ENCODE data around the gene RASSF4.

Gene RASSF4

DNA sequence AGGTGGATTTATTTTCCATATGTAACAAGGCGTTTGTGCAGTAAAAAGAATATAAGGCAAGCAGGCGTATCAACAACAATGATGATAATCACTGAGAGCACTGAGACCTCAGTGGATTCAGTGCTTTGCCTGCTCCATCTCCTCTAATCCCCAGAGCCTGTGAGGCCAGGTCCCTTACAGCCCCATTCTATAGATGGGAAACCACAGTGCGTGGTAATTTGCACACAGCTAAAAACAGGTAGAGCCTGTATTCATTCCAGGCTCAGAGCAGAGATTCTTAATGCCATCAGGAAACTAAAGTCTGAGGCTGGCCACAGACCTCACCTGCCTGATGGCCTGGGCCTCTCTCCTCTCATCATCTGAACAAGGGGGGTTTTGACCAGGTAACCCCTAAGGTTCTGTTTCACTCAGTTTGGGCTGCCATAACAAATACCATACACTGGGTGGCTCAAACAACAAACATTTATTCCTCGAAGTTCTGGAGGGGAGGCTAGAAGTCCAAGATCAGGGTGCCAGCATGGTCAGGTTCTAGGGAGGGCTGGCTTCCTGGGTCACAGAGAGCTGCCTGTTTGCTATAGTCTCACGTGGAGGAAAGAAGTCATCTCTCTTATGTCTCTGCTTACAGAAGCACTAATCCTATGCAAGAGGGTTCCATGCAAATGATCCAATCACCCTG, 10.3 kb upstream of the RASSF4 start:
- DNase-seq: no peak

DNA sequence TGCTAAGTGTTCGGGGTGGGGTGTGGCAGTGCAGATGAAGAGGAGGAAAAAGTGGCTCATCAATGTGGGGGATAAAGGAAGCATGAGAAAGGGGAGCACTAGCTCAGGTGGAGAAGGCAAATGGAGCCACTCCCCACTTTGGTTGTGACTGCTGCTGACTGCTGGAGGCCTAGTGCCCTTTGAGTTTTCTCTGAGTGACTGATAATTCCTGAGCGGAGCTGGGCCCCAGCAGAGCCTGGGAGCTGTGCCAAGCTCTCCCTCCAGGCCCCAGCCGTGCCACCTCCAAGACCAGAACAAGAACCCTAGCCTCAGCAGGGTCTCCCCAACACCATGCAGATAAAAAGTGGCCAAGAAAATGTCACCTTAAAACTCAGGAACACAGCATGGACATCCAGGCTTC, 9.7 kb upstream of the RASSF4 start:
- no peak for DNase-seq

DNA sequence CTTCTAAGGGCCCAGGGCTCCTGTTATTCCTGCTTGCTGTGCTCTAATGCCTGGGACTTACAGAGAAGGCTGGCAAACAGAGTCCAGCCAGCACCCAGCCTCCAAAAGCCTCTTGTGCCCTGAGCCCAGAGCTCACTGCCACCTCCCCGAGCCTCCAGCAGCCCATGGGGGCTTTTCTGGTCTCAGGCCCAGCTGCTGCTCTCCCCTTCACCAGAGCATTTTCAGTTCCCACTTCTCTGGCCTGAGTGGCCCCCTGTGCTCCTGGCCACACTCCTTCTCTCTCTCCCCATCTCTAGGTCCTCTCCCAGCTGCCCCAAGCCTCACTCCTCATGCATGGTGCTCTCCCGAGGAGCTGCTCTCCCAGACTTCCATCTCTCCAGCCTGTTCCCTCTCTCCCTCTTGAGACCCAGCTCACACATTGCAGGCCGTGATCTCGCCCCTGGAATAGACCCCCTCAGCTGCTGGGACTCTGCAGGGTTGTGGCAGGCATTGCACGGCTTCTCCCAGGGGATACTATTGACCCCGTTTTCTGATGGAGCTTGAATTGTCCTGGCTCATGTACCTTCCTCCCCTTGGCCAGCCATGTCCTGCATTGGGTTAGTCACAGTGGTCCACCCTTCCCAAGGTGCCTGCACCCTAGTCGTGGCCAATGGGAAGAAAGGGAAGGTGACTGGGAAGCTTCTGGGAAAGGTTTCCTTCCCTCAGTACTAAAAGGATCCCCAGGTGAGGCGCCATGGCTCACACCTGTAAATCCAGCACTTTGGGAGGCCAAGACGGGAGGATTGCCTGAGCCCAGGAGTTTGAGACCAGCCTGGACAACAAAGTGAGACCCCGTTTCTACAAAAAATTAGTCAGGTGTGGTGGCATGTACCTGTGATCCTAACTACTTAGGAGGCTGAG, 9.0 kb upstream of the RASSF4 start:
- DNase-seq: no peak

DNA sequence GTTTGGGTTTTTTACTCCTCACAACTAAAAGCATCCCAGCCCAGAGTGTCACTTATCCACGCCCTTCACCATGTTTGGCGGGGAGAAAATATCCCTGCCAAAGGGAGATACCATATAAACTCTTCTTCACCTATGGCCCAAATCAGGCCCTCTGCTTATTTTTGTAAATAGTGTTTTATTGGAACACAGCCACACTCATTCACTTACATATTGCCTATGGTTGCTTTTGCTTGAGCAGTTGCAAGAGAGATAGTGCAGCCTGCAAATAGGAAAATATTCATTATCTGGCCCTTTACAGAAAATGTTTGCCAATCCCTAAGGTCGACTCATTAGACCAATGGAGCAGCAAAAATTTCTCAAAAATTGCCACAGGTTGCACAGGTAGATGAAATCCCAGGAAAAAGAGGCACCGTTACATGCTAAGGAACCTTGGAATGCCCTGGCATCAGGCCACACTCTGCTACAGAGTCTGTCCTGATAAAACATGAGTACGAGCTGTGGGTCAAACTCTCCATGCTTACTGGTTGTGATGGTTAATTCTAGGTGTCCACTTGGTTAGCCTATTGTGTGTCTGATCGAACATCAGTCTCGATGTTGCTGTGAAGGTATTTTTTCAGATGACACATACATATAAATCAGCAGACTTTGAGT, 7.9 kb upstream of the RASSF4 start:
- no peak for DNase-seq

DNA sequence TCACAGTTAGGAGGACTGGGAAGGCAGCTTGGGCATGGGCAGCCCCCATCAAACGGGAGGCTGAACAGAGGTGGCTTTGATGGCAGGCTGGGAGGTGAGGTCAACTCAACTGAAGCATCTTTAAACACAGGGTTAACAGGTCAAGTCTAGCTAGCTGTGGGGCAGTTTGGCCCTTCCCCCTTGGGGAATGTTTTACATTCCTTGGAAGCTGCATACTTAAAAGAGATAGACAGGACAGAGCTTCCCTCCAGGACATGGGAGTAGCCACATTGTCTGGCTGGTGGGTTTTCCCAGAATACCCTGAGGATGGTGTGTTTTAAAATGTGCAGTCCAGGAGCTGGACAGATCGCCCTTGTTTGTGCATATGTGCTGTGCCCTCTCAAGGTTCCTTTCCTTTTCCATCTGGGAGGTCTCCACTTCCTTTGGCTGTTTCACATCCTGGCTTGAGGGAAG, 6.8 kb upstream of the RASSF4 start:
- no peak for DNase-seq

DNA sequence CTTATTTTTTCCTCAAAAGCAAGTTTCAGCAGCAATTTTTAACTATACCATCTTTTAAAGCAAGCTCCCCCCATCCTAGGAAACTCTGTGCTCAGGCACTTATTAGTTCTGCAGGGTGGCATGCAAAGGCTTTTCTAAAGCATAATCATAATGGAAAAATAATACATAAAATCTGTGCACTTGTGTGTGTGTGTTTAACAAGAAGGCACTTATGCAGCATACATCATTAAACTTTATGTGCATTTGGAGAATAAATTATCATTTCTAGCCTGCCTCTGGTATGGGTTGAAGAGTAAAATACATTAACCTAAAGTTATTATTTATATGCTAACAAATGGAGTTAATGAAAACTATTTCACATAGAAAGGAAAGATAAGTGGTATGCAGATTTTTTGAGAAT, 5.6 kb upstream of the RASSF4 start:
- DNase-seq: no peak

DNA sequence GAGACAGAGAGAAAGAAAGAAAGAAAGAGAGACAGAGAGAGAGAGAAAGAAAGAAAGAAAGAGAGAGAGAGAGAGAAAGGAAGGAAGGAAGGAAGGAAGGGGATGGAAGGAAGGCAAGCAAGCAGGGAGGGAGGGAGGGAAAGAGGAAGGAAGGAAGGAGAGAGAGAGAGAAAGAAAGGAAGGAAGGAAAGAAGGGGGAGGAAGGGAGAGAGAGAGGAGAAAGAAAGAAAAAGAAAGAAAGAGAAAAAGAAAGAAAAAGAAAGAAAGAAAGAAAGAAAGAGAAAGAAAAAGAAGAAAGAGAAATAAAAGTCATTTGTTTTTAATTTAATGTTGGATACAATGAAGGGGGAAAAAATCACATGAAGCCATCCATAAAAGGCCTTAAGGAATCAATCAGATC, 4.6 kb upstream of the RASSF4 start:
- DNase-seq: no peak

DNA sequence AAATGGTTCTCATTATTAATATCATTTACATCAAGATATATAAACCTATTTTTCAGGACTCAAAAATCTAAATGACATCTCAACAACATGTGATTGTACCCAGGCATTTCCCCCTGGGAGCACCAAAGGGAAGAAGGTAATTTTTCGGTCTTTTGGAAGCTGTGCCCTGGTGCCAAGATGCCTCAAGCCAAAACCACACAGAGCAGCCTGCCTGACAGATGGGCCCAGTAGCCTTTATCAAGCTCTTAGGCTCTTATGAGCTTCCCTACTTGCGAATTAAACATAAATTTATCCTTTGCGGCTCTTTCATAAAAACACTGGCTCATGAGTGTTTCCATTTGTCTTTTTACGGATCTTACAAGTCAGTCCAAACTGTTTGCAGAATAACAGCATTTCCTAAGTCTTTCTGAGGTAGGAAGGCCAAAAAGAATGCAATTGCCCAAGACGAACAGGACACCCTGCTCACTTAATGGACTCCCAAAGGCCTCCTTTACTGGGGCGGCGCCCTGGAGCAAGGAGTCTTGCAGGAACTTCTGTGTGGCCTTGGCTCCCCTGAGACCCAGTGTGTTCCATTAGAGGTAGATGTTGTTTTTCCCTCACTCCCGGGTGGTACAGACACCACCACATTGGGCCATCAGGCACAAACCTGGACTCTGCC, 4.1 kb upstream of the RASSF4 start:
- no peak for DNase-seq

DNA sequence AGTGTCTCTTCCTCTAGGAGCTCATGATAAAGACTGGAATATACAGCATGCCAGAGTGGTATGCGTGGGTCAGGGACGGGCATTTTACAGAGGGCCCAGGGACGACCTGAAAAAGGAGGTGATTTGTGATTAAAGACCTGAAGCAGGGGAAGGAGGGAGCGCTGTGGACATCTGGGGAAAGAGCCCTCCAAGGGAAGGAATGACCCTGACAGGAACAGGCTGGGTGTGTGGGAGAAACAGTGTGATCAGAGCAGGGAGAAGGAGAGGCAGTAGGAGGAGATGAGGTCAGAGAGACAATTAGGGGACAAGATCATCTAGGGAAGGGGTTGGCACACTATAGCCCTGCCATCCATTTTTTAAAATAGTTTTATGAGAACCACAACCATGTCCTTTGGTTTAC, 3.4 kb upstream of the RASSF4 start:
- no peak for DNase-seq

DNA sequence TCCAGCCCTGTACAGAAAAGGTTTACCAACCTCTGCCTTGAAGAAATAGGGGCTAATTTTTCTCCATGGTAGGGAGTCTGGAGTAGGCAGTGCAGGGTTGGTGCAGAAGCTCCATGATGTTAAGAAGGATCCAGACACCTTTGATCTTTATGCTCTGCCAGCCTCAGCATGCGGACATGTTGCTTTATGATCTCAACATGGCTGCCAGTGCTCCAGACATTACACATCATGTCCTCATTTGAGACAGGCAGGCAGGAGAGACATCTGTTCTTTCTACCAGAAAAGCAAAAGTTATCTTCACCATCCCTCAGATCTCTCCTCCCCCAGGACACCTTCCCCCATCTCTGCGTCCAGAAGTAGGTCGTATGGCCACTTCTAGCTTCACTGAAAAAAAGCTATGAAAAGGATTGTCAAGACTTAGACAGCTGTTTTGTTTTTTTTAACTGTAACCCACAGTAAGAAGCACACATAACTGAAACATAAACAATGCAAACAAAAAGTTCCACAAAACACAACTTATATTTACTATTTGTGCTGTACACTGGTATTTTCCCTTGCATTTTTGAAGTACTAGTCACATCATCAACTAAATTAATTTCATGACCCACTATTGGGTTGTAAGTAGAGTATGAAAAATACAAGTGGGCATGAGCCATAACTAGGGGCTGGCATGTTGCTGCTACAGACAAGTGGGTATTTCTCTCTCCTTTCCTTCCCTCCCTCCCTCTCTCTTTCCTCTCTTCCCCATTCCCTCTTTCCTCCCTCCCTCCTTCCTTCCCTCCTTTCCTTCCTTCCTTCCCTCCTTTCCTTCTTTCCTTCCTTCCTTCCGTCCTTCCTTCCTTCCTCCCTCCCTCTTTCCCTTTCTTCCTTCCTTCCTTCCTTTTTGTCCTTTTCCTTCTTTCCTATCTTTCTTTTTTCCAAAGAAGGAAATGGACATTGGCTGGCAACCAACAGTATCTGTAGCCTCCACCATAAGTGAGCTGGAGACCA, 2.6 kb upstream of the RASSF4 start:
- no peak for DNase-seq

DNA sequence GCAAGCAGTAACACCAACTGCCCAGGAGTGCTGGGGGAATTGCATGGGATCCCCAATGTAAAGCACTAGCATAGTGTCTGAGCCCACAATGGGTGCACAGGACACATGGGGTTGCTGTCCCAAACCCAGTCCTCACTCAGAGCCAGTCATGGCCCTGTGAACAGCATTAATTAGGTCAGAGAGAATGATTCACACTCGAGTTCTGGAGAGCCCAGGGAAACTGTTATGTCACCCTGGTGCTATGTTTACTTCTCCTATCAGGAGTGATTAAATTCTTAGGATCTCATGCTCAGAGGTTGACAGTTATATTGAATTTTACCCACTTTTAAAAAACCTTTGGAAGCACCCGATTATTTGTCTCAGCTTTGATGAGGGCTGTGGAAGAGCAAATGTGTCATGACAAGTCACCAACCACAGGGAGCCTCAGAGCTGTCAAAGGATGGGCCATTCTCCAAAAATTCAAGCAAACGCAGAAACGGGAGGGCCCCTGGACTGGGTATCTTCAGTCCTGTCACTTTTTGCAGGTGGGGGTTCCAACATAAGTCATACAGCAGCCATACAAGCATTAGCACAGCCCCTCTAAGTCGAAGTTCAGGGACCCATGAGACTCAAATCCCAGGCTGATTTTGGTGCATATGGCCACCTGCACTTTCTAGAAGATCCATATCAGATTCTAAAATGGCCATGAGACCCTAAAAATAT, 1.3 kb upstream of the RASSF4 start:
- DNase-seq: peak in 1 of 2 donors; percentile 29

DNA sequence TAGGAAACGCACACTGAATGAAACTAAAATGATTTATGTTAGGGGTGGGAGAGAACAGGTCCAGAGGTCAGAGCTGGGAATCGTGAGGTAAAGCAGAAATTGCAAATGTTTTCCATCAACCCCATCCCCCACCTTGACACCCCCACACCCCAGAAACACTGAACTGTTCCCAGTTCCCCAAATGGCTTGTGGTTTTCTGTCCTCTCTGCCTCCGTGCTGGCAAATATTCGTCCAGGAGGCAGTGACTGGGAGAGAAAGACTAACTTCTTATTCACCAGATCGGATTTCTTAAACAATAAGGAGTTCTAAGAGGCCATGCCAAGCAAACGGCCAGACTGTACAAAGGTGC, 730 bp upstream of the RASSF4 start:
- DNase-seq: no peak

DNA sequence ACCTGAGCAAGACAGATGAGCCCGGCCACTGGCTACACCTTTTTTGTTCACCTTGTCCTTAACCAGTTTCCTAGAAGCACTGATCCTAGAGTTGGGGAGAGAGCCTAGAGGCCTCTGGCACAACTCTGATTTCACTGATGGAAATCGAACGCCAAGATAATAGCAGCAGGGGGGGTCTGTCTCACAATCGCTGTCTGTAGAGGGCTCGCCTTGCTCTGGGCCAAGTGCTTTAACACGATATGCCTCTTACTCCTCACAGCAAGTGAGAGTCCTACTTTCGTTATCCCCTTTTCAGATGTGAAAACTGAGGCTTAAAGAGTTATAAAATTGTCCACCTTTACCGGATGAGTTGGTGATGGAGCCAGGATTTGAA, 472 bp downstream of the RASSF4 start:
- DNase-seq: no peak

DNA sequence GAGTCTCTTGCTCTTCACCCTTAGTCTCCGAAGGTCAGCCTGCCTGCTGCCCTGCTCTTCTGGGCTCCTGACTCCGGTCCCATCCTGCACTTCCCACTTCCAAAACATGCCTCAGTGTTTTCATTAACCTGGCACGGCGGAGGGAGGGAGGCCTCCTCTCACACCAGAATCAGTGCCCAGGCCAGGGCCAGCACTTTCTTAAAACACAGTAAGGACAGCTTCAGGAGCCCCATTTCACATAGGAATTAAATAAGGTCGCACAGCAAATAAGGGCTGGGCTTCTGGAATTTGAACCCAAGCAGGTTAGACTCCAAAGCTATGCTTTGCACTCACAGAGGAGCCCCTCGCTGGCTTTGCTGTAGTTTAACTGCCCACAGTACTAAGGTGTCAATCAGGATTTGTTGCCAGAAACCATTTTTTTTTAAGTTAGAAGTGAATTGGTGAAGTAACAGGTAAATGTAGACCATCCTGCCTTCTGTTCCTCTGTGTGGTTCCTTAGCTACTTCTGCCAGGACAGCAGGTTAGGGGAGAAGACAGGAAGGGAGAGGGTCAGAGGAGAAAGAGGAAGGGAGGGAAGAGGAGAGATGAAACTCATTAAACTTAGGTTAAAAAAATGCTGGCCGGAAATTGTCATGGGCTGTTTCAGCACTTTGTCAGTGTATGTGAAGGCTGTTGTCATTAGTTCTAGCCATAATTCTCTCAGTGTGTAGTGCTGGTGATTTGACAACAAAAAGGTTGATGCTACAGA, 1.1 kb downstream of the RASSF4 start:
- DNase-seq: no peak

DNA sequence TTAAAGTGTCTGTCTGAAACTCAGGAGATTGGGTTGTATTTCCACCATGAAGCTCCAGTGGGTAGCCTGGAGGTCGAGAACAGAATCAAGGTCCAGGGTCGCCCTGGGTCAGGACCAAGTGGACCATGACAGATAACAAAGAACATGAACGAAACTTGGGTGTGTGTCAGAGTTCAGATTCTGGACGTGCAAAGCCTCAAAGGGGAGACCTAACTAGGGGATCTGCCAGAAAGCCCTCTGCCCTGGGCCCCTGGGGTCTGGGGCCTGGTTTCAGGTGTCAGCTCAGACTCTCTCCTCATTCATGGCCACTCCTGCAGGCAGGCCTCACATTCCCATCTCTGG, 1.6 kb downstream of the RASSF4 start:
- DNase-seq: no peak

DNA sequence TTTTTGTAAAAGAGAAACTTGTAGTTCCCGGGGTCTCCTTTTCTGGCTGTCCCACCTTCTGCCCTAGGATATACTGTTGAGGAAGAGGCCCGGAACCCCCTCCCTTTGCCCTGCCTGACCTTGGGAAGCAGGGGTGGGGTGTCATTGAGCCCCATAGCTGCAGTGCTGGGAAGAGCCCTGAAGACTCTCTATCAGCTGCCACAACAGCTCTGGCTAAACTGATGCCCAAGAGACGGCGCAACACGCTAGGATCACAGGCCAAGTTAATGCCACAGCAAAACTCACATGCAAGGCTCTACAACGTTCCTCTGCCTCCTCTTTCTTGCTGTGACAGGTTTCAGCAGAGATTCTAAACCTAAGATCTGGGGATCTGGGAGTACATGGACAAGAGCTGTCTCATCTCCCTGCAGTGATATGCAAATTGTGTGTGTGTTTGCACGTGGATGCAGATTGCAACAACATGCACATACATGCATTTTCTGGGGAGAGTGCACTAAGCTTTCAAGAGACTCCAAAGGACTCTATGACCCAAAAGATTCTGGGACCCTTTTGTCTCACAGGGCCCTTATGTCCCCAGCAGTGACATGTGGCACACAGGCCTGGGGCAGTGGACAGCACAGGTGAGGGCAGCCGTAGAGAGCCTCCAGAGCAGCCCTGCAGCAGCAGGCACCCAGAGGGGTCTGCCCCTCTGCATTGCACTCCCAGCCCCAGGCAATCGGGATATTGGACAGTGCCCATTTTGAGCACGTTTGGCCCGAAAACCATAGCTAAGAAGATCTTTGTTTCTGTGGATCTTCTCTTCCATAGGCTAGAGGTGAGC, 2.5 kb downstream of the RASSF4 start:
- no peak for DNase-seq

DNA sequence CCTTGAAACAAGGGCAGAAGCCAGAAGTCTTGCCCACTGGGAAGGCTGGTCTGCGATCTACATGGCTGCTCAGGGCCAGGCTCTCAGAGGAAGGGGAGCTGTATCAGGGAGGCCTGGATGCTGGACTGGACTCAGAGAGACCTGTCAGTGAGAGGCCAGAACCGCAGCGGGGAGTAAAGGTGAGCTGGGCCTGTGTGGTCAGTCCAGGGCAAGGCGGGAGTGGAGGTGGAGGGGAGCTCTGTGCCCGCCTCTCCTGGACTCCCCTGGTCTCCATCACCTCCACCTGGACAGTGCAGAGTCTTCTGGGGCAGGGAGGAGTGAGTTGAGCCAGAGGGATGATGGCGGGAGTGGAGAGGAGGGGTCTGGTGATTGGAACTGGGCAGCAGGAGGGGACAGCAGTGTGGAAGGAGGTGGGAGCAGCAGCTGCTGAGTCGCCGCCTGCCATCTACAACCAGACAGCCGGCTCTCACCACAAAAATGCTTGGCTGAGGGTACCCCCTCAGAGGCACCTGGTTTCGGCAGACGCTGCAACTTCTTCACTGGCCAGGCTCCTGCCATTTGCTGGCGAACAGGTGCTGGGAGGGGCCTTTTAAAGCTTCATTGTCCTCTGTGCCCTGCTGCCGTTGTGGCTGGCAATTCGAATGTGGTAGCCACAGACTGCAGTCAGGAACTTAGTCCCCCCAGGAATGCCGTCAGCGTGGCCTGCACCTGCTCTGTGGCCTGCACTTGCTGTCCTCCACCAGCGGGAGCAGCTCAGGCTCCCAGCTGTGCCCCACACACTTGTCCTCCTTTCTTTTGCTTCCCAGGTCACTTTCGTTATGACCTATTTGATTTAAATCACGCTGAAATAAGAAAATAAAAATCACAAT, 3.5 kb downstream of the RASSF4 start:
- DNase-seq: no peak

DNA sequence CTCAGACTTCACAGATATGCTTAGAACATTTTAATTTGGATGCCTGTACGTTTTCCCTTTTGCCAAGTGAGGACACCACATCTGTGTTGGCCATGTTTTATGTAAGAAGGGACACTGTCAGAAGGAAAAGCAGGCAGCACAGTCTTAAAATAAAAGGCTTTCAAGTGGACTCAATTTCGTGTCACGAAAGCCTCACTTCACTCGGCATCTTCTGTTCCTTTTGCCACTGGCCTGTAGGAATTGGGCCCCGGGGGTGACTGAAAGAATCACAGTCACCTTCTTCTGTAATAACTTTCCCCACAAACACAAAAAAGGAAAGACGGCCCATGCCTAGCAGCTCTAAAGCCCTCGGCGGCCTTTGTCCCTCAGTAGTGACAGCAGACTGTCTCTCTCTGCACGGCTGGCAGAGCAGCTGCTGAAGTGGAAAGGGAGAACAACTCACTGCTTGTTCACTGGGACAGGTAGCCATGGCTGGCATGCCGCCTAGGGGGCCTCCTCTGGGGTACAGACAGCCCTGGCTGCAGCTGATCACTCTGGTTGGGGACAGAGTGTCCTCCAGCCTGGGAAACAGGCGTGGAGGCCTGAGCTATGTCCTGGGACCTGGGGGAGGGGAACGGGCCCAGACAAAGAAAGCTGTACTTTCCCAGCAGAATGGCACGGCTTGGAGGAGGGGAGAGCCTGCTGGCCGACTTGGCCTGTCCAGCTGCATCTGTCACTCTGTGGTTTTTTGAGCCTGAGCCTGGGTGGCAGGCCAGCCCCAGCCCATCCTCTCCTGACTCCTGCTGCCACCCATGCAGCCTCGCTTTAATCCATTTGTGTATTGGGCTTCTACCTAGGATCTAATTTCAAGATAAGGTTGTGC, 4.4 kb downstream of the RASSF4 start:
- no peak for DNase-seq

Measured in CD4-positive, alpha-beta T cell treated with Interleukin-1 beta for 1 hour (primary cell).